GM12875 (cell line): ENCODE data around the gene RASA2.

ENCODE experiments used
- H3K4me3 ChIP-seq: one replicate; pipeline ENCODE4 v1.5.1; 2011; ENCODE audit warnings: low read depth, low read length, control low read depth
- CTCF ChIP-seq: IDR thresholded peaks from 2 replicates; pipeline ENCODE4 v1.5.1; 2011; ENCODE audit warnings: low read depth, mild to moderate bottlenecking, control low read depth, inconsistent platforms, low read length, moderate library complexity, borderline replicate concordance; ENCODE audit not compliant: insufficient read depth

RASA2 gene

GRCh38 chr3:141597931-141598330 is 111.1 kb downstream of the RASA2 start:
- TF ChIP-seq CTCF, result no peak
- H3K4me3 ChIP-seq, result no peak overlapping the region

- H3K4me3 ChIP-seq, result no peak overlapping the region
- TF ChIP-seq CTCF, result no peak
Observed at GRCh38 chr3:141600331-141600730, 113.5 kb downstream of the RASA2 start.

GRCh38 chr3:141602706-141603105 is 115.9 kb downstream of the RASA2 start:
- H3K4me3 ChIP-seq, result no peak overlapping the region
- TF ChIP-seq CTCF, result no peak

- no peak for TF ChIP-seq CTCF
- no peak overlapping the region for H3K4me3 ChIP-seq
Observed at GRCh38 chr3:141603473-141604035, 116.7 kb downstream of the RASA2 start.

- H3K4me3 ChIP-seq, result no peak overlapping the region
Observed at GRCh38 chr3:141605883-141606282, 119.1 kb downstream of the RASA2 start.

GRCh38 chr3:141608438-141608837 is 121.6 kb downstream of the RASA2 start:
- H3K4me3 ChIP-seq, result no peak overlapping the region

More at GRCh38 chr3:141605883-141606282, 119.1 kb downstream of the RASA2 start:
- TF ChIP-seq CTCF, result no peak

More at GRCh38 chr3:141608438-141608837, 121.6 kb downstream of the RASA2 start:
- TF ChIP-seq CTCF, result no peak
